PC-9 (cell line): ENCODE data around the gene ORAI3. TPM values are rescaled to one million over a fixed set of nuclear protein-coding genes. Genes with fewer than 3 reads are reported as not detected.

Experiments
- BruUV-seq: library from RNA; stranded (reverse); fragments of 400-500 nt; replicated peaks from 2 replicates; lab custom pipeline; 2021; lab: Mats Ljungman, UMichigan
- CTCF ChIA-PET: fragments of 300-600 bp; sonication (Branson Sonifier 250); formaldehyde crosslinking; loops from one replicate; lab custom pipeline; 2022; ENCODE audit warnings: antibody characterized with exemption; lab: Charles Lee
- POLR2A ChIA-PET: fragments of 300-600 bp; sonication (Branson Sonifier 250); formaldehyde crosslinking; loops from one replicate; lab custom pipeline; 2022; ENCODE audit warnings: antibody characterized with exemption; ENCODE audit not compliant: unreplicated experiment; lab: Charles Lee
- DNase-seq, 2 experiments: peaks; one replicate each; pipeline versions ENCODE4 v3.0.0 to v3.0.0-alpha.2; 2015 to 2022; ENCODE audit warnings: mixed read lengths in 1 of 2
- H2AFZ ChIP-seq: fragments of 200-600 bp; sonication (generic); 2 replicates; pipeline ENCODE4 v1.8.1; 2017; ENCODE audit warnings: antibody characterized with exemption
- H3F3A ChIP-seq: fragments of 200-600 bp; sonication (generic); 2 replicates; pipeline ENCODE4 v1.8.1; 2017; ENCODE audit warnings: antibody characterized with exemption, mild to moderate bottlenecking, low read depth; ENCODE audit not compliant: insufficient read depth
- H3K27ac ChIP-seq: fragments of 200-600 bp; sonication (generic); 2 replicates; pipeline ENCODE4 v1.6.1; 2016; ENCODE audit warnings: mixed run types
- H3K27me3 ChIP-seq: fragments of 200-600 bp; sonication (generic); 2 replicates; pipeline ENCODE4 v1.6.1; 2016; ENCODE audit warnings: low read depth, mixed run types; ENCODE audit not compliant: insufficient read depth
- H3K36me3 ChIP-seq: fragments of 200-600 bp; sonication (generic); 2 replicates; pipeline ENCODE4 v1.6.1; 2016; ENCODE audit warnings: low read depth, mixed run types
- H3K4me1 ChIP-seq: fragments of 200-600 bp; sonication (generic); replicated peaks from 2 replicates; pipeline ENCODE4 v1.6.1; 2016; ENCODE audit warnings: mixed run types; ENCODE audit not compliant: insufficient read depth
- H3K4me2 ChIP-seq: fragments of 200-600 bp; sonication (generic); 2 replicates; pipeline ENCODE4 v1.6.1; 2017; ENCODE audit warnings: mixed run types
- H3K4me3 ChIP-seq: fragments of 200-600 bp; sonication (generic); 2 replicates; pipeline ENCODE4 v1.6.1; 2016; ENCODE audit warnings: mixed run types
- H3K79me2 ChIP-seq: fragments of 200-600 bp; sonication (generic); 2 replicates; pipeline ENCODE4 v1.6.1; 2017; ENCODE audit warnings: low read depth, mixed run types
- H3K9me2 ChIP-seq: fragments of 200-600 bp; sonication (generic); 2 replicates; pipeline ENCODE4 v1.8.1; 2017; ENCODE audit warnings: mild to moderate bottlenecking; ENCODE audit not compliant: insufficient read depth
- H3K9me3 ChIP-seq: fragments of 200-600 bp; sonication (generic); 2 replicates; pipeline ENCODE4 v1.8.1; 2016; ENCODE audit warnings: low read depth; ENCODE audit not compliant: insufficient read depth
- H4K20me1 ChIP-seq: fragments of 200-600 bp; sonication (generic); 2 replicates; pipeline ENCODE4 v1.8.1; 2017; ENCODE audit not compliant: insufficient read depth
- CTCF ChIP-seq: fragments of 200-600 bp; sonication (generic); conservative IDR thresholded peaks from 2 replicates; pipeline ENCODE4 v1.6.1; 2017; ENCODE audit warnings: mixed run types, antibody characterized with exemption, mild to moderate bottlenecking, moderate library complexity
- EZH2 ChIP-seq: fragments of 200-600 bp; sonication (generic); IDR thresholded peaks from 2 replicates; pipeline ENCODE4 v1.8.0; 2017; ENCODE audit warnings: antibody characterized with exemption, low read depth
- intact Hi-C: fragments of 100-400 bp; cut with micrococcal nuclease; formaldehyde crosslinking; loops from one replicate; pipeline ENCODE4 v1.10.0; 2022; ENCODE audit not compliant: unreplicated experiment
- total RNA-seq: library from RNA; stranded (reverse); gene quantifications from 2 replicates; pipeline ENCODE4 v1.2.3, GENCODE V29; 2021

The ORAI3 gene
- total RNA-seq, 1 experiment from 2014 or later: 43.5 TPM

GRCh38 chr16:30922960-30923535, 25.8 kb upstream of the ORAI3 start:
- H3K79me2 ChIP-seq: peaks cover 16% of the 10 kb centered on the region
- no peaks in the 10 kb centered on the region for H3K9me2 ChIP-seq
- peaks cover 13% of the 10 kb centered on the region; the same call in 1 of the 2 replicates for H3F3A ChIP-seq
- TF ChIP-seq EZH2: no peak
- no peak for TF ChIP-seq CTCF
- CTCF ChIA-PET: interaction anchor here (0.6 to 1.0 kb wide), 6 partner anchors 19 to 533 kb away, joined by 3 to 8 read pairs (median 4); no protein-coding TSS in a partner anchor
- no TSS peak for BruUV-seq
- peak overlapping the region; percentile 90 for H3K27ac ChIP-seq
- peak overlapping the region; percentile 93 for H3K4me2 ChIP-seq
- peaks cover 11% of the 10 kb centered on the region for H4K20me1 ChIP-seq
- POLR2A ChIA-PET: interaction anchor here (0.6 kb wide), 5 partner anchors 8 to 962 kb away, joined by 3 to 6 read pairs (median 4); no protein-coding TSS in a partner anchor
- DNase-seq: peak; percentile 98 to 100
- peaks cover 11% of the 10 kb centered on the region; the same call in 1 of the 2 replicates for H3K36me3 ChIP-seq
- peak overlapping the region; percentile 77 for H2AFZ ChIP-seq
- intact Hi-C loops: loop anchor here (1.0 to 2.0 kb wide), 8 partner anchors 27 to 265 kb away; partner anchors contain the start of genes CTF1, FBRS, PHKG2 and SETD1A
- peak overlapping the region; percentile 83 for H3K4me3 ChIP-seq
- no peaks in the 10 kb centered on the region for H3K27me3 ChIP-seq
- H3K4me1 ChIP-seq: no peaks in the 10 kb centered on the region; the same call in 1 of the 2 replicates
- peaks cover 5% of the 10 kb centered on the region; the same call in 1 of the 2 replicates for H3K9me3 ChIP-seq

GRCh38 chr16:30923554-30924075, 25.3 kb upstream of the ORAI3 start, which contains the start of gene FBXL19:
FBXL19 (plus strand) TSS chr16:30923572; CDS start chr16:30925755, 2,183 bp downstream.
- Histone ChIP-seq H3K9me3 (peaks cover 5% of the 10 kb centered on the region; the same call in 1 of the 2 replicates), H3K4me3 (peak within 1 kb of the TSS; percentile 83), H3K4me2 (peak within 1 kb of the TSS; percentile 93), H3K4me1 (no peaks in the 10 kb centered on the region; the same call in 1 of the 2 replicates), H3K27me3 (no peaks in the 10 kb centered on the region), H3K36me3 (peaks cover 11% of the 10 kb centered on the region; the same call in 1 of the 2 replicates), H3K9me2 (no peaks in the 10 kb centered on the region), H3K79me2 (peaks cover 16% of the 10 kb centered on the region), H4K20me1 (peaks cover 11% of the 10 kb centered on the region), H2AFZ (peak within 1 kb of the TSS; percentile 77), H3F3A (peaks cover 16% of the 10 kb centered on the region; the same call in 1 of the 2 replicates), H3K27ac (peak within 1 kb of the TSS; percentile 90)
- no peak for DNase-seq
- TF ChIP-seq EZH2 (no peak), CTCF (no peak)
- POLR2A ChIA-PET: interaction anchor here (0.6 kb wide), 5 partner anchors 7 to 961 kb away, joined by 3 to 6 read pairs (median 4); no protein-coding TSS in a partner anchor
- BruUV-seq: no TSS peak
- intact Hi-C loops: loop anchor here (1.0 to 2.0 kb wide), 5 partner anchors 27 to 265 kb away; partner anchors contain the start of genes FBRS, PHKG2 and SETD1A
- CTCF ChIA-PET: interaction anchor here (0.6 to 1.0 kb wide), 8 partner anchors 18 to 946 kb away, joined by 3 to 8 read pairs (median 4); no protein-coding TSS in a partner anchor
